ENCODE results near the gene C11orf91.

DNA sequence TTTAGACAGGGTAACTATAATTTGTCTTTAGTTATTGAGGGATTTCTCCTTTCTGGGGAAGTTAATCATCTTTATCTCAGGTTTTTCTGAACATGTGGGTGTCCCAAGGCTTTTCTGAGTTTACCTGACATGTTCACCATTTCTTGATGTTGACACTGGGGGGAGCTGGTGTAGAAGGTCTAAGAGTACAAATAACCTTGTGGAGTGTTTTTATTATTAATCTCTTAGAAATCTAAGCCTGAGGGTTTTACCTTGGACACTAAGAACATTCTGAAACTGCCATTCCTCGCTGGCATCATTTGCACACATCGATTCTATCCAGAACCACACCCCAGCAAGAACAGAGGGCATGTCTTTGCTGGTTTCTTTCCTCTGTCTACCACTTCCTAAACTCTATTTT, 15.6 kb upstream of the C11orf91 start:
- TF ChIP-seq, protein P1, sequence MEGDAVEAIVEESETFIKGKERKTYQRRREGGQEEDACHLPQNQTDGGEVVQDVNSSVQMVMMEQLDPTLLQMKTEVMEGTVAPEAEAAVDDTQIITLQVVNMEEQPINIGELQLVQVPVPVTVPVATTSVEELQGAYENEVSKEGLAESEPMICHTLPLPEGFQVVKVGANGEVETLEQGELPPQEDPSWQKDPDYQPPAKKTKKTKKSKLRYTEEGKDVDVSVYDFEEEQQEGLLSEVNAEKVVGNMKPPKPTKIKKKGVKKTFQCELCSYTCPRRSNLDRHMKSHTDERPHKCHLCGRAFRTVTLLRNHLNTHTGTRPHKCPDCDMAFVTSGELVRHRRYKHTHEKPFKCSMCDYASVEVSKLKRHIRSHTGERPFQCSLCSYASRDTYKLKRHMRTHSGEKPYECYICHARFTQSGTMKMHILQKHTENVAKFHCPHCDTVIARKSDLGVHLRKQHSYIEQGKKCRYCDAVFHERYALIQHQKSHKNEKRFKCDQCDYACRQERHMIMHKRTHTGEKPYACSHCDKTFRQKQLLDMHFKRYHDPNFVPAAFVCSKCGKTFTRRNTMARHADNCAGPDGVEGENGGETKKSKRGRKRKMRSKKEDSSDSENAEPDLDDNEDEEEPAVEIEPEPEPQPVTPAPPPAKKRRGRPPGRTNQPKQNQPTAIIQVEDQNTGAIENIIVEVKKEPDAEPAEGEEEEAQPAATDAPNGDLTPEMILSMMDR (IDR thresholded peaks at IDR 0.05) = peak in 5 of 6 experiments; percentile 28 to 46 (median 42)
- TF ChIP-seq POLR2A (IDR thresholded peaks at IDR 0.05) = no peak
